Measurements from ENCODE around the gene ANKRD2.
"Not testable (repeated sequence)": the region's sequence is repeated elsewhere in the genome, so short reads cannot be mapped to it uniquely, and the experiment has no call there.

Gene ANKRD2

DNA sequence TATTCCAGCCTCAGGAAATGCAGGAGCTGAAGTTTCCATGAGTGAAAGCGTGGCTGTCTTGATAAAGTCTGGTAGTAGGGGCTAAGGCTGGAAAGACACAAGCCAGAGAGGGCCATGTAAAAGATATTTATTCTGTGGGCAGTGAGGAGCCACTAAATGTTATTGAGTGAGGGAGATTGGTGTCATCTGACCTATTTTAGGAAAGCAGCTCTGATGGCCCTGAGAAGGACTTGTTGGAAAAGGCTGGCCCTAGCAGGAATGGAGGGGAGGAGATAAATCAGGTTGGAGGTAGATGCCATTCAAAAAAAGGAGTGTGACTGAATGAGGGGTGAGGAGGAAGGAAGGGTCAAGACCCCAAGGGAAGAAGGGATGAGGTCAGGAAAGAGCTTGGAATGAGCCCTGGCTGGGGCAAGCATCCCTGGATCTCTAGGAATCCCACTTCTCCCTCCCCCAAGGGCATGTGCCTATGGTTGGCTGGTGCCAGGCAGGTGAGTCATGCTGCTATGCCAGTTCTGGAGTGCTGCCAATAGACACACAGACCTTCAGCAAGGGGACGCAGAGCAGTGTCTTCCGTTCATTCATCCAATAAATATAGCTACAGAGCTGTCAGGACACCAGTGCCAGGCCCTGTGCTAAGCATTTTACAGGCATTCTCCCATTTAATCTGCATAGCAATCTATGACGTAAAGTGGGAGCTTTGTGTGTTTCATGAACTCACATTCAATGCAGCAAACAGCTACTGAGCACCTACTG is 2.0 kb downstream of the ANKRD2 start:
- no peak for DNase-seq

DNA sequence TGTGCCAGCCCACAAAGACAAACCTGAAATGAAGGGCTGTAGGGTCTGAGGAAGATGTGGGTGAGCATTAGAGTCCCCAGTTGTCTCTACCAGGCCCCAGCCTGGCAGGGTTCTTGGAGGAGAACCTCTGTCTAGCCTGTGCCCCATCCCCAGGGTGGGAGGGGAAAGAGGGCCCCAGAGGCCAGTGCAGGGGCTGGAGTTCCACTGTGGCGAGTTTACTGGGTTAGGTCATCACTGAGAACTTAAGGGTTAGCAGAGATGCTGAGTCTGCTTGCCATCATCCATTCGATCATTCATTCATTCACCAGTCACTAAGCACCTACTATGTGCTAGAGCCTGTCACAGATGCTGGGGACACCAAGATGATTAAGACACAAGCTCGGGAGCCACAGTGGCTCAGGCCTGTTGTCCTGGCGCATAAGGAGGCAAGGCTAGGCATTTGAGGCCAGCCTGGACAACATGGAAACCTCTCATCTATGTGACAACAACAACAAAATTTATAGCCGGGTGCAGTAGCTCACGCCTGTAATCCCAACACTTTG is 2.6 kb downstream of the ANKRD2 start:
- no peak for DNase-seq

DNA sequence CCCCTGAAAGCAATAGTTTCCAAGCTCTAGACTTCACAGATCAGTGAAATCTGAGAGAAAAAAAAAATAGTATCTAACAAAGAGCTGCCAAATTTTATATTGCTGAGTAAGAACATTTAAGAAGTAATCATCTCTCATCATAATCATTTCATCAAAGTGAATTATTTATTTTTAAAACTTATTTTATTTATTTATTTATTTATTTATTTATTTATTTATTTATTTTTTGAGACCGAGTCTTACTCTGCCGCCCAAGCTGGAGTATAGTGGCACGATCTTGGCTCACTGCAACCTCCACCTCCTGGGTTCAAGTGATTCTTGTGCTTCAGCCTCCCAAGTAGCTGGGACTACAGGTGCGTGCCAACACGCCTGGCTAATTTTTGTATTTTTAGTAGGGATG is 3.9 kb downstream of the ANKRD2 start:
- not testable (repeated sequence) for DNase-seq

DNA sequence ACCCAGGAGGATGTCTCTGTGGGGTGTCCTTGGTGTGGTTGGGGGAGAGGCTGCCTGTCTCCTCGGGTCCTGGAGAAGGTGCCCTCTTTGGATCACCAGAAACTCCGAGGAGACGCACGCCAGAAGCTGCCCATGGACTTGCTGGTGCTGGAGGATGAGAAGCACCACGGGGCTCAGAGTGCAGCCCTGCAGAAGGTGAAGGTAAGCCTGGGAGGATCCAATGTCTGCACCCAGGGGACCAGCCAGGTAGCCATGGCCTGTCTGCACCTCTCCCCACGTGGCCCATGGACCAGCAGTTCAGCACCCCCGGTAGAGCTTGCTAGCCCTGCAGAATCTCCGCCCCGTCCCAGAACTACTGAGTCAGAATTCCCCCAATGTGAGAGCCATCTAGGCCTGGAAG is 5.1 kb downstream of the ANKRD2 start:
- no peak for DNase-seq

DNA sequence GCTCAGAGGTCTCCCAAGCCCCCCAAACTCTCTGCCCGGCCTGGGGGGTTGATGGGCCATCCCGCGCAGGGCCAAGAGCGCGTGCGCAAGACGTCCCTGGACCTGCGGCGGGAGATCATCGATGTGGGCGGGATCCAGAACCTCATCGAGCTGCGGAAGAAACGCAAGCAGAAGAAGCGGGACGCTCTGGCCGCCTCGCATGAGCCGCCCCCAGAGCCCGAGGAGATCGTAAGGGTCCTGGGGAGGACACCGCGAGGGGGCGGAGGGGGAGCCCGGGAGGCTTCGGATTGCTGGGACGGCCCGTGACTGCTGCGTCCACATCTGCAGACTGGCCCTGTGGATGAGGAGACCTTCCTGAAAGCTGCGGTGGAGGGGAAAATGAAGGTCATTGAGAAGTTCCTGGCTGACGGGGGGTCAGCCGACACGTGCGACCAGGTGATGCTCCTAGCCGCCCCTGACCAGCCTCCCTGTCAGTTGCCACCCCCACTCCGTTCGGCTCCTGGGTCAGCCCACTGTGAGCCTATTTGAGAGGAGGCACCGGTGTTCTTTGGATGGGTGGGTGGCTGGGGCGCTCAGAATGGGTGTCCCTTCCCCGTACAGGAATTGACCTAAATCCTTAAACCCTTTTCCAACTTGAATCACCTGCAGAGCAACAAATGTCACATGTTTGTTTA is 5.7 kb downstream of the ANKRD2 start:
- no peak for DNase-seq

DNA sequence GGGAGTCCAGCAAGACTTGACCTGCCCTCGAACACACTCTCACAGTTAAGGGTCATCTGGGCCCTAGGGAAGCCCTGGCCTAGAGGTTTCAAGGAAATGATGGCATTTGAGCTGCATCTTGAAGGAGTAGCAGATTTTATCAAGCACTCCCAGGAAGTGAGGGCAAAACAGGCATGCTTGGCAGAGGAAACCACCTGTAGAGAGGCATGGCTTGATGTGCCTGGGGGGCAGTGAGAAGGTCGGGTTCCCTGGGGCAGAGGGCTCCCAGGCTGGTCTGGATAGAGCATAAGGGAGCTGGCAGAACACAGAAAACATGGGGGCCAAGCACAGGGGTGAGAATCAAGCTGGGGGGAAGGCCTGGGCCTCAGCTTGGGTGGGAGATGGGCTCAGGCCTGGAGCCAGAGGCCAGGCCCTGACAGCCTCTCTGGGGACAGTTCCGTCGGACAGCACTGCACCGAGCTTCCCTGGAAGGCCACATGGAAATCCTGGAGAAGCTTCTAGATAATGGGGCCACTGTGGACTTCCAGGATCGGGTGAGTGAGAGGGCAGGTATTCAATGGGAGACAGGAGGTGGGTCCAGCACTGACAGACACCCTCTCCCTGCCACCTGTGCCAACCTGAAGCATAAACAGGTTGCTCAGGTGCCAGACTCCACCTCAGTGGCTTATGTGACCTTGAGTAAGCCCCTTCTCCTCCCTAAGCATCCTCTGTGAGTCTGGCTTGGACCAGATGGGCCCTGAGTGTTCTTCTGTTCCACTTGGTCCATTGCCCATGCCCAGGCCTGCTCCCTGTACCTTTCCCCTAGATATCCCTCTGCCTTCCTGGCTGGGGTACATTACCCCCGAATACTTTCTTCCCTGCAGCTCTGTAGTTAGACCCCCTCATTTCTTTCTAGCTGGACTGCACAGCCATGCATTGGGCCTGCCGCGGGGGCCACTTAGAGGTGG is 8.1 kb downstream of the ANKRD2 start:
- DNase-seq, result no peak

DNA sequence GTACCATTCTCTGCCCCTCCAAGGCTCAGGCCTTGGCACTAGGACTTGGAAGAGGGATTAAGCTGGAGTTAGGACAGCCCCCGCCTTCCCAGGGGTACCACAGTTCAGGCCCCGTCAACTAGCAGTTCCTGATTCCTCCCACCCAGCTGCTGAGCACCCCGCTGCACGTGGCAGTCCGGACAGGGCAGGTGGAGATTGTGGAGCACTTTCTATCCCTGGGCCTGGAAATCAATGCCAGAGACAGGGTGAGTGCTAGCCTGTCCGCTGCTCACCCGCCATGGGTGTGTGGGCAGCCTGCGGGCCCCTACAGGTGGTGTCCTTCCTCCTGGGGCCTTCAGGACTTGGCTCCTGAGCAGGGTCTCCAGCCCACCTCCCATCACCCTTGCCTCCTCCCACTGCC is 9.6 kb downstream of the ANKRD2 start:
- no peak for DNase-seq

DNA sequence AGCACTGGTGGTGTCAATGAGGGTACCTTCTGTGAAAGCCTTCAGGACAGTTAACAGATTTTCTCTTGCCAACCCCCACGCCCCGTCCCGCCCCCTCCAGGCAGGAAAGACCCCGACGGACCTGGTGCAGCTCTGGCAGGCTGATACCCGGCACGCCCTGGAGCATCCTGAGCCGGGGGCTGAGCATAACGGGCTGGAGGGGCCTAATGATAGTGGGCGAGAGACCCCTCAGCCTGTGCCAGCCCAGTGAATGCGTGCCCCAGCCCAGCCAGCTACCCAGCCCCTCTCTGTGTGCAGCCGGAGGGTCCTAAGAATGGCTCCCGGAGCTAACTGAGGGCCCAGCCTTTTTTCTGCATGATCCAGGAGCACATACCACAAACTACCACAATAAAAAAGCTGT is 10.9 kb downstream of the ANKRD2 start:
- no peak for DNase-seq

DNA sequence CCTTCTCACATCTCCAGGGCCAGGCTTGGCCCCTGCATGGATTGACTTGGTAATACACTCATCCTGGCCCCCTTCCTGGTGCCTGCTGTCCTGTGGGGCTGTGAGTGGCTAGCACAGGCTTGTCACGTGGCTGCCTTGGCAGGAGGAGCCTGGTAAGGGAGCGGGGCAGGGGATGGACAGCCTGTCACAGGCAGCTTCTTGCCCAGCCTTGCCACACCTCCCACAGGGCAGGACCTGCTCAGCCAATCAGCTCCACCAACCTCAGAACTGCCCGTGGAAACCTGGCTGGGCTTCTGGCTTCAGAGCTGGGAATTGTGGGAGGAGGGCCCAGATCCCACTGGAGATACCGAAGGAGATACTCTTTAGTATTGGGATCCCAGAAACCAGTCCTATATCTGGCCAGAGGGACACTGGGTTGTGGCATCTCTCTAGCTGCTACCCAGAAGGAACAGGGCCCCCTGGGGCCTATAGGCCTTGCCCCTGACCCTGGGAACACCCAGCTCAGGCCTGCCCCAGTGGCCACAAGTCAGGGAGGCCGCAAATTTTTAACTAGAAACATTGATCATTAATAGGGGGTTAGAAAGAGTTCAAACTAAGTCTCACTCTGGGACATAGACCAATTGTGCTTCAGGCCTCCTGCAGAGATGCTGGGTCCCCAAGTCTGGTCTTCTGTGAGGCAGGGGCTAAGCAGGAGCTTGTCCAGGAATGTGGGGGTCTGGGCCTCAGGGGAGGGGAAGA is 11.7 kb downstream of the ANKRD2 start, which contains the start of gene HOGA1:
TSS of gene HOGA1 (plus strand) at position 330 of the 738 bp plus-strand sequence. CDS start at position 645, 315 bp downstream.
- no peak for DNase-seq

DNA sequence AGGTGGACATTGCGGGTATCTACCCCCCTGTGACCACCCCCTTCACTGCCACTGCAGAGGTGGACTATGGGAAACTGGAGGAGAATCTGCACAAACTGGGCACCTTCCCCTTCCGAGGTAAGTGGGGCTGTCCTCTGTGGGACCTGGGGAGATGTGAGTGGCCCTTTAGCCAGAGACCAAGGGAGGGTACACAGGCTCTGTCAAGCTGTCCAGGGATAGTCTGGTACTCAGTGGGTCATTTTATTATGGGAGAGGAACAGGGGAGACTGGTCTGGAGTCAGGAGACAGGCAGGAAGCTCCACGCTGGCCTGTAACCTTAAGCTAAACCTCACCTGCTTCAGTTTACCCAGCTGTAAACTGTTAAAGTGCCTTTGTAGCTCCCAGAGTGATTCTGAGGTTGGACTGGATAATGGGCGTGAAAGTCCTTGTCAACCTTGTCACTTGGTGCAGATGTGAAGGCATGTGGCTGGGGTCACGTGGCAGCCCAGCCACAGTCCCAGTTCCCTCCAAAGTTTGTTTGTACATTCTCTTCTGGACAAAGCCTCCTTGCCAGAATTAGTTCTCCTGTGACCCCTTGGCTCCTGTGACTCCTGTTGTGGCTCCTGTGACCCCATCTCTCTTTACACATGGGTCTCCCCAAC is 12.3 kb downstream of the ANKRD2 start:
- DNase-seq, result no peak

DNA sequence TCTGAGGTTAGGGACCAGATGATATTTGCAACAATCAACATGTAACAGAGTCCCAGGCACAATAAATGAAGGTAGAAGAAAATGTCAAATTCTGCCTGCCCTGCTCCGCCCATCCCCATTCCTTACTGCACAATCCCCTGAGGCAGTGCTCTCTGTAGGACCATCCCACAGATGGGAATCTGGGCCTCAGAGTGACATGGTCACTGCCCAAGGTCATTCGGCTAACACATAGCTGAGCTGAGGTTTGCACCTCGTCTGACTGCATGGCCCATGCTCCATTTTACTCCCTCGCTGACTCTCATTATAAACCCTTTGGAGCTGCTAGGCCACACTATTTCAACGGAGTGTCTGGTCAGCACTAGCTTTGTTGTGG is 12.8 kb downstream of the ANKRD2 start:
- DNase-seq, result no peak

DNA sequence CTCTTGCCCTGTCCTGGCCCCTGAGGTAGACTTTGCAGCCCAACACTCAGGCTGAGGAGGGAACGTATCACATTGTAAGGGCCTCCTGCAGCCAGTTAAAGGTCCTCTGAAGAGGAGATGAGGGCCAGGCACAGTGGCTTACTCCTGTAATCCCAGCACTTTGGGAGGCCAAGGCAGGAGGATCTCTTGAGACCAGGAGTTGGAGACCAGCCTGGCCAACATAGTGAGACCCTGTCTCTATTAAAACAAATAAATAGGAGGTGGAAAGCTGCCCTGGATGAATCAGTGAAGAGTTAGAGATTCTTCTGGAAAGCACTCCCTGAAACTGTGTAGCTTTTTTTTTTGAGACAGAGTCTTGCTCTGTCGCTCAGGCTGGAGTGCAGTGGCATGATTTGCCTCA is 14.6 kb downstream of the ANKRD2 start:
- no peak for DNase-seq

DNA sequence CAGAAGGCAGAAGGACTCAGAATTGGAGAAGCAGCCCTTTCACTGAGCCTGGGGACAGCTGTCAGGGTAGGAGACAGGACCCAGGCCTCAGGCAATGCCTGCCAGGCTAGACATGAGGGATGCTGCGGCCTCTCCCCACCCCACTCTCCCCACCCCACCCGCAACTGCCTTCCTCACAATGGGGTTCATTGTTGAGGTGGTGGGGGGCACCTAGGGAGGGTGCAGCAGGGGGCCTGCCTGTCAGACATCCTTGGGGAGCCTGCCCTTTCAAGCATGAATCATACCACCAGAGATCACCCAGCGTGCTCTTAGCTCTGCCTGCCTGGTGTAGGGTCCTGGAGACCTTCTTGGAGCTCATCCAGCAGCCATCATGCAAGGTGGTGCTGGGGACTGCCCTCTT is 16.9 kb downstream of the ANKRD2 start, which contains the start of gene C10orf62:
TSS of gene C10orf62 (plus strand) at position 243 of the 400 bp plus-strand sequence. CDS start 177 bp downstream, outside the sequence.
- DNase-seq, result no peak

DNA sequence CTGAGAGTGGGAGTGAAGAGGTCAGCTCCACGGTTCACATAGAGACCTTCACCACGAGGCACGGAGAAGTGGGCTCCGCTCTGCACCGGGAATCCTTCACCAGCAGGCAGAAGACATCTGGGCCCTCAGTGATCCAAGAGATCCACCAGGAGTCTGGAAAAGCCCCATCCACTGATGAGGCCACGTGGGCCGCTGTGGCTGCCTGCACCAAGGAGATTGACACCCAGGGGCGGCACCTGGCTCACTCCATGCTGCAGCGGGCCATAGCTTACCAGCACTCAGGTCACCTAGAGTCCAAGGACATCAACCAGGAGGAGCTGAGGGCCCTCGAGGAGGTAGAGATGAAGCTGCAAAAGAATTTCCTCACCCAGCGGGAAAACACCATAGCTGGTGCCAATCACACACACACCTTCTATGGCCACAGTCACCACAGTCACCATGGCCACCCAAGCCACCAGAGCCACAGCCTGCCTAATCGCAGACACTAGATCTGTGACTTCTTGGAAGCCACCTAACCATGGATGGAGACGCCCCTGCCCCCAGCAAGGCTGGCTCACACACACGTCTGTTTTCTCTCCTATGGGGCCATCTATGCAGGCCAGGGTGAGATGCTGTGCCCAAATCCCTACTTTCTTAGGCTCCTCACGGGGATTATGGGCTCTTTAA is 17.6 kb downstream of the ANKRD2 start:
- DNase-seq, result peak in 1 of 5 donors; percentile 28

DNA sequence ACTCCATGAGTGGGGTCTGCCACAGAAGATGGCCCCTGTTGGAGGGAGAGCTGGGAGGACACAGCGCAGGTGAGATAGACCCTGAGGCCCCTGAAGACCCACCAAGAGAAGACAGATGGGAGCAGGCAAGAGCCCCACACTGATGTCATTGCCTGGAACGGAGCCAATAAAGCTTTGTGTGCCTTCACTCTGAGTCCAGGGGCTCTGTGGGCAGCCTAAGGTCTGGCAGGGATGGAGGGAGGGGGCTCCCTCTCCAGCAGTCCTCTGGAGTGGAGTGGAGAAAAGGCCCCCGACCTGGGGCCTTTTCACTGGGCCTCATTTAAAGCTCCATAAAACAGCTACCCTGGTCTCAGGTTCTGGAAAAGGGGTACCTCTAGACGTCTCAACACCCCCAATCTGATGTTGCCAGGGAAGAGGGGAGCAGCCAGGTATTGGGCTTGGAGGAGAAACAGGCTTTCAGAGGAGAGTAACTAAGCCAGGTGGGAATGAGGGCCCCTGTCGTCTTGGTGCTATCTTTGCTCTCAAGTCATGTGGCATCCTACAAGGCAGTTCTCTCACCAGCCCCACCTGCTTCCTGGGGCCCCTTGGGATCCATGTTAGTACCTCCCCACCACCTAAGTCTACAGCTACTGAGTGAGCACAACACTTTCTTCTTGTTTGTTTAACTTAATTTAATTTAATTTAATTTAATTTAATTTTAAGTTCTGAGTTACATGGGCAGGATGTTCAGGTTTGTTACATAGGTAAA is 18.3 kb downstream of the ANKRD2 start:
- no peak for DNase-seq

DNA sequence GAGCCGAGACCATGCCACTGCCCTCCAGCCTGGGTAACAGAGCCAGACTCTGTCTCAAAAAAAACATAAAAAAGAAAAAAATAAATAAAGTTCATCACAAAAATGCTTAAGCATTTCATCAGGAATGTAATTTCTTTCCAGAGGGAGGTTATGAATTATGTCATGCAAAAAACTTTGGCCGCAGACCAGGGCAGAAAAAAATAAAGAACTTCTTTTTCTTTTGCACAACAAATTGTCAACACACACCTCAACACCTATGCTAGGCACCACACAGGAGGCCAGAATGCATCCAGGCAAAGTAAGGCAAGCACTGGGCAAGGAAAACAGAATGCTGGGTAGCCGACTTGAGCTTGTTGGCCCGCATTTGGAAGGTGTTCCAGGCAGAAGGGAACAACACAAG is 20.8 kb downstream of the ANKRD2 start:
- DNase-seq, result no peak

DNA sequence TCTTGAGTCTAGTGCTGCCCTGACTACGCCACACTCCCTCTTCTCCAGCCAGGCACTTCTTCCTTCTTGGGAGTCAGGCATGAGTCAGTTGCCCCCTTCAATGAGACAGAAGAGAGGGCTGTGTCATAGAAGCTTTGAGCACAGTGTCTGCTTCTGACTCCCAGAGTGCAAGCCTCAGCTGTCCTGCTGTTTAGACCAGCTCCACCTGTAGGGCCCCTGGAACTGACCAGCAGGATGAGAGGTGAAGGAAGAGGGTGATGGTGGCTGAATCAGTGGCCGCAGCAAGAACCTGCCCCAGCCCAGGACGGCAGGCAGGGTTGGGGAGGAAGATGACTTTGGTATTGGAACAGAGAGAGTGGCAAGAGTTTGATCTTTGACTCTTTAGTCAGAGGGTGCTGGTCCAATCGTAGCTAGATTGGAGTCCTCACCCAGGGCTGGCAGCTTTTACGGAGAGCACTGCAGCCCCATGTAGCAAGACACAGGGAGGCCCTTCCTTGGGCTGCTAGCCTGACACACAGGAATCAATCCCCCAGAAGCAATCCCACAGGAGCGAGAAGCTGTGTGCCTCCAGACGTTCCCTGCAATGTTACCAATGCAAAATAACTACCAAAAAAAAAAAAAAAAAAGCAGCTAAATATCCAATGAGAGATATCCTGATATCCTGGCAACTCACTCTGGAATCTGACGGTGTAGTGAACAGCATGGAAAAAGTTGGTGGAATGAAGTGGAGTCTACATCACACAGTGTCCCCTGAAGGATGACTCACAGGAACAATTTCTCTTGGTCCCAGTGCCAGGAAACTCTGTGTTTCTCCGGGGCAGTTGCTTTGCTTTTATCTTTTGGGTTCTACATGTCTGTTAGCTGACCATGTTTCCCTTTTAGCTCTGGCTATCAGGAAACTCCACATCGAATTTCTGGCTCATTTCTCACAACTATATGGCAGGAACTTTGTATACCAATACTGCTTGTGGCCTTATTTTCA is 23.8 kb downstream of the ANKRD2 start:
- no peak for DNase-seq

DNA sequence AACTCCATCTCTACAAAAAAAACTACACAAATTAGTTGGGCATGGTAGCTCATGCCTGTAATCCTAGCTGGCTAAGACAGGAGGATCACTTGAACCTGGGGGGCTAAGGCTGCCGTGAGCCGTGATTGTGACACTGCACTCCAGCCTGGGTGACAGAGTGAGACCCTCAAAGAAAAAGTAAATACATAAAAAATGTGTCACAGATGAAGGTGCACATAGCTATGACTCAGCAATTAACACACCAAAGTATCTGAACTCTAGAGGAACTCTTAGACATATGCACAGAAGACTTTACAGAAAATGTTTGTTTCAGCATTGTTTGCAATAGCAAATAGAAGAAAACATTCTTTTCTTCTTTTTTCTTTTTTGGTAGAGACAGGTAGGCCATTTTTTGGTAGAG is 25.2 kb downstream of the ANKRD2 start:
- no peak for DNase-seq
